Stimulated activated CD4-positive, alpha-beta T cell treated with anti-CD3 and anti-CD28 coated beads, TNF-alpha, amount 100 ng/mL, for 4 hours (primary cell): ENCODE results near the gene TAF1A.

Experiments used
- DNase-seq, 3 experiments: peaks; one replicate each; pipeline ENCODE4 v3.0.0-alpha.2; 2020; ENCODE audit warnings: low read depth in 3 of 3

TAF1A gene

GRCh38 chr1:222596696-222597095, 7.0 kb upstream of the TAF1A start:
- DNase-seq: no peak

- no peak for DNase-seq
These were observed 5.1 kb upstream of the TAF1A start for GRCh38 chr1:222594789-222595188.

GRCh38 chr1:222592171-222592570, 2.4 kb upstream of the TAF1A start:
- DNase-seq: no peak

- DNase-seq: no peak
These were observed 1.6 kb downstream of the TAF1A start for GRCh38 chr1:222588135-222588534.

GRCh38 chr1:222586842-222587241, 2.9 kb downstream of the TAF1A start:
- no peak for DNase-seq

GRCh38 chr1:222583079-222583478, 6.7 kb downstream of the TAF1A start:
- no peak for DNase-seq

- DNase-seq: no peak
These were observed 7.5 kb downstream of the TAF1A start for GRCh38 chr1:222582099-222582774.

- no peak for DNase-seq
These were observed 10.4 kb downstream of the TAF1A start for GRCh38 chr1:222579316-222579715.

- no peak for DNase-seq
These were observed 18.9 kb downstream of the TAF1A start for GRCh38 chr1:222570837-222571236.

GRCh38 chr1:222561656-222562055, 28.1 kb downstream of the TAF1A start:
- DNase-seq: no peak

- DNase-seq: no peak
These were observed 32.2 kb downstream of the TAF1A start for GRCh38 chr1:222557574-222557973.

- no peak for DNase-seq
These were observed 32.6 kb downstream of the TAF1A start for GRCh38 chr1:222557148-222557547.

- DNase-seq: no peak
These were observed 33.6 kb downstream of the TAF1A start for GRCh38 chr1:222555992-222556615.

GRCh38 chr1:222554177-222554576, 35.6 kb downstream of the TAF1A start:
- DNase-seq: no peak

GRCh38 chr1:222552882-222553281, 36.9 kb downstream of the TAF1A start:
- no peak for DNase-seq

- DNase-seq: no peak
These were observed 41.6 kb downstream of the TAF1A start, which contains the start of gene HHIPL2 for GRCh38 chr1:222547944-222548671. TSS of gene HHIPL2 (minus strand) at chr1:222548104. CDS start at chr1:222548044, 60 bp downstream.

GRCh38 chr1:222547260-222547614, 42.5 kb downstream of the TAF1A start:
- DNase-seq: no peak

GRCh38 chr1:222546548-222547259, 43.0 kb downstream of the TAF1A start:
- DNase-seq: no peak

- DNase-seq: no peak
These were observed 43.6 kb downstream of the TAF1A start for GRCh38 chr1:222546091-222546490.

GRCh38 chr1:222543817-222544216, 45.9 kb downstream of the TAF1A start:
- DNase-seq: no peak

- DNase-seq: no peak
These were observed 49.1 kb downstream of the TAF1A start for GRCh38 chr1:222540598-222540995.

- DNase-seq: no peak
These were observed 49.7 kb downstream of the TAF1A start for GRCh38 chr1:222539951-222540597.
